HG02938 (cell line): Measurements from ENCODE around the gene DHDDS.
"Not testable (repeated sequence)": the region's sequence is repeated elsewhere in the genome, so short reads cannot be mapped to it uniquely, and the experiment has no call there.

Source experiments
- ATAC-seq: cut with Tn5 transposase; IDR thresholded peaks from one replicate; pipeline ENCODE4 v1.9.1; 2021; ENCODE audit warnings: mild to moderate bottlenecking, moderate library complexity; ENCODE audit not compliant: unreplicated experiment

The DHDDS gene

DNA sequence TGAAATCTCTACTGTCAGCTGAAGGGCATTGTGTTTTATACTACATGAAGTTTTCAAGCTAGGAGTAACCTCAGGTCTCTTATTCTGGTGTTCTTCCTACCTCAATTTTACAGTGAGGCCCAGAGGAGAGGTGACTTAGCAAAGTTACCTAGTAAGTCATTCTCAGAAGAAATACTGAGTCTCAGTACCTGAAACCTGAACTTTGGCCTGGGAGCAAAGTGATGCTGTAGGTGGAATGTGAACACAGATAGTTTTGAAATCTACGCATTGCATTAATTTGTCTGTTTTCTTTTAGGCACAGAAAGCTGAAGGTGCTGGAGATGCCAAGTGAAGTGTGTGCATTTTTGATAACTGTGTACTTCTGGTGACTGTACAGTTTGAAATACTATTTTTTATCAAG, 42.7 kb downstream of the DHDDS start:
- no peak for ATAC-seq

DNA sequence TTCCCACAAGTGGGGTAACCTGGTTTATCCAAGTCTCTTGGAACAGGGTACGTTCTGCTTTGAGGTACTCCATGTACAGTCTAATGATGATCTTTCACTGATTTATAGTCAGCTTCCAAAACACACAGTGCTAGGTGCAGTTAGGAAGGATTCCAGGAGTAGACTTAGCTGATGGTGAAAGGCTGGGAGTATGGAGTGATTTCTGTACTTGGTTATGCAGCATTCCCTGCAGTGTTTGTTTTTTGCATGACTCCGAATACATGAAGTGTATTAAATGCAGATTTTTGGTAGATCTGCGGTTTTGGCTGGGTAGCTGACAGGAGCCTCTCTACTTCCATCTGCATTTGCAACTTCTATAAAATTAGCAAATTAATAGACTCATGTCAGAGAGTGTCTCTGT, 43.9 kb downstream of the DHDDS start:
- no peak for ATAC-seq

DNA sequence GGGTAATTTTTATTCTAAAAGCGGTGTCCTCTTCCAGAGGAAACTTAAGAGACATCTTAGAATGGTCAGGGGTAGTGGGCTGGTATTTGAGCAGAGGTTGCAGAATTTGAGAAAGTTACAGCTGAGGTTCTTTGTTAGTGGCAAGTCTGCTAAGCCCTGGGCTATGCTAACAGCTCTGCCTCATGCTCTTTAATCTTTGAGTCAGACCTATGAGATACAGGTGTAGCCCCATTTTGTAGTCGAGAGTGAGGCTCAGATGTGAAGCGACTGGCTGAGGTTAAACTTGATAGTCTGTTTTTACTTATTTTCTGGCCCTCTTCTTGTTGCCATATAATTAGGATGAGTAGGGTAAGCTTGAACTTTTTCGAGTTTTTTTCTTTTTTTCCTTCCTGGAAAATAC, 44.8 kb downstream of the DHDDS start:
- ATAC-seq = no peak

- no peak for ATAC-seq
Measured at GRCh38 chr1:26477446-26478152, 45.5 kb downstream of the DHDDS start.

GRCh38 chr1:26478159-26478558, 46.0 kb downstream of the DHDDS start:
- ATAC-seq = no peak

GRCh38 chr1:26478988-26479387, 46.9 kb downstream of the DHDDS start:
- ATAC-seq = no peak

GRCh38 chr1:26482921-26483320, 50.8 kb downstream of the DHDDS start:
- no peak for ATAC-seq

GRCh38 chr1:26483980-26484379, 51.9 kb downstream of the DHDDS start:
- no peak for ATAC-seq

GRCh38 chr1:26490155-26490554, 58.0 kb downstream of the DHDDS start:
- no peak for ATAC-seq

DNA sequence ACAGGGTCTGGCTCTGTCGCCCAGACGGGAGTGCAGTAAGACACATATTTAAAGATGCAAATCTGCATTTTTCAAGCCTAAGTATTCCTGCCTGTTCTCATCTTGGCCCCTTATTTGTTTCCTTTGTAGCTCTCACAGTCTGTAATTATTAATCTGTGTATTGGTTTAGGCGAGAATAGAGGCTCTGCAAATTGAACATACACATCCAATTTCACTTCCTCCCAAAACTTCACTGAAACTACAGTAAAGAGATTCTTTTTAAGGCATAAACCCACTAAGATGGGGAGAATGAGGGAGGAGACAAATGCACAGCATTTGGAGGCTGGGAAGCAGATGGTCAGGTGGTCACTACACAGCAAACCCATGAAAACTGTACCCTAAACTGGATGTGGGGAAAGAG, 61.1 kb downstream of the DHDDS start:
- no peak for ATAC-seq

DNA sequence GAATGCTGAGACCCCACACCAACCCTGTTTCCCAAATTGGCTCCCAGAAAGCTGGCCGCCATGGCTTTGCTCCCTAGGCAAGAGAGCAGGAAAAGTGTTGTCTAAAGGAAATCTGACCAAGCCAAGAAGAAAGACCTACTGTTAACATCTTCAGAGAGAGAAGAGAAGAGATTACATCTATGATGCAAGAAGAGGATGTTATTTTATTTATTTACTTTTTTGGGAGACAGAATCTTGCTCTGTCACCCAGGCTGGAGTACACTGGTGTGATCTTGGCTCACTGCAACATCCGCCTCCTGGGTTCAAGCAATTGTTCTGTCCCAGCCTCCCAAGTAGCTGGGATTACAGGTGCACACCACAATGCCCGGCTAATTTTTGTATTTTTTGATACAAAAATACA, 61.8 kb downstream of the DHDDS start:
- ATAC-seq = no peak

DNA sequence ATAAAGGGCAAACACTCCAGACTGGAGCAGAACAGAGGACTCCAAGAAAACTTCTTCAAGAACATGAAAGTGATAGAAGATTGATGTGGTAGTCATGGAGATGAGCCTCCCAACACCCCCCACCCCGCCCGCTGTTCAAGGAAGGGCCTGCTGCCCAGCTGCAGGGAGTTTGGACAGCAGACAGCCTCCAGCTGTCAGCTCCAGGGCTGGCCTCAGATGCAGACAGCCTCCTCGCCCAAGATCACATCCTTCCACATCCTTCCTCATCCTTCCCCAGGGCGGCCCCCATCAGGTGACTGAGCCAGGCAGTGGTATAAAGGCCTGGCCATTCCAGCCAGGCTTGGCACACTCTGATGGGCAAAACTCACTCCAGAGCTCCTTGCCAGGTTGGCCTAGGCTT, 64.7 kb downstream of the DHDDS start:
- ATAC-seq = no peak

- ATAC-seq = no peak
Measured at GRCh38 chr1:26498894-26499293, 66.8 kb downstream of the DHDDS start.

DNA sequence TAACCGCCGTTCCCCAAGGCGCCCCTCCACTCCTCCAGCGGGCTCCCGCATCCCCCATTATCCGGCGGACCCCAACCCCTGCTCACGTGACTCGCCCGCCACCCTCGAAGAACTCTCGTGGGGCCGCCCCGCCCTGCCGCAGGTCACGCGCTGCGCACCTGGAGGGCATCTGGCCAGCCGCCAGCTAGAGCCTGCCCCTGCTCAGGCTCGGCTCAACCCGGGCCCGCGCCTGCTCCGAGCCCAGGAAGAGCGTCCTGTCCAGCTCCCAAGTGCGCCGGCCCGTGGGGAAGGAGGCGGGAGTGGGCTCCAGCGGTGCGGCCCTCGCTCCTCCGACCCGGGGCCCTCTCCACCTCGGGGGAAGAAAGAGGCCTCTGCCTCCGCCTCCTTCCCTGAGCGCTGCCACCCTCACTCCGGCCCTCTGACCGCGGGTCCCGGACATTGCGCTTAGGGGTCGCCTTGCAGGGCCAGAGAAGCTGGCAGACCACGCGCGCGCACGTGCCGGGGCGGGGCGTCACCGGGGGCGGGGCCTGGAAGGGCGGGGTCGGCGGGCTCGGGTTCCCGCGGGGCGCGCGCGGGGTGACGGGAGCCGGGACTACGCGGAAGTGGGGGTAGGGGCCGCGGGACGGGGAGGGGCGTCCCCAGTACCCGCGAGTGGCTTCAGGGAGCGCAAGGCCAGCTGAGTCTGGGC, 68.5 kb downstream of the DHDDS start:
- ATAC-seq = peak; percentile 53

DNA sequence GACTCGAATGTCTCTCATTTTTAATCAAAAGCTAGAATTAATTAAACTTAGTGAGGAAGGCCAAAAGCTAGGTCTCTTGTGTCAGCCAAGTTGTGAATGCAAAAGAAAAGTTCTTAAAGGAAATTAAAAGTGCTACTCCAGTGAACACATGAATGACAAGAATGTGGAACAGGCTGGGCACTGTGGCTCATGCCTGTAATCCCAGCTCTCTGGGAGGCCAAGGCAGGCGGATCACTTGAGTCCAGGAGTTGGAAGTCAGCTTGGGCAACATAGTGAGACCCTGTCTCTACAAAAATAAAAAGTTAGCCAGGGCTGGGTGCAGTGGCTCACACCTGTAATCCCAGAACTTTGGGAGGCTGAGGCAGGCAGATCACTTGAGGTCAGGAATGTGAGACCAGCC, 78.6 kb downstream of the DHDDS start:
- ATAC-seq = not testable (repeated sequence)

GRCh38 chr1:26515836-26516235, 83.7 kb downstream of the DHDDS start:
- ATAC-seq = not testable (repeated sequence)

- no peak for ATAC-seq
Measured at GRCh38 chr1:26516987-26517765, 85.1 kb downstream of the DHDDS start.

DNA sequence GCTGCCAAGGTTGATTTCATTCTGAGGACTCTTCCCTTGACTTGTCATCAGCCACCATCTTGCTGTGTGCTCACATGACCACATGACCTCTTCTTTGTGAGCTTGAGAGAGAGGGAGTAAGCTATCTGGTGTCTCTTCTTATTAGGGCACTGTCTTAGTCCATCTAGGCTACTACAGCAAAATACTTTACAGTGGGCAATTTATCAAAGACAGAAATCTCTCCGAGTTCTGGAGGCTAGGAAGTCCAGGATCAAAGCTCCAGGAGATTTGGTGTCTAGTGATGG, 85.6 kb downstream of the DHDDS start:
- ATAC-seq = no peak

- ATAC-seq = no peak
Measured at GRCh38 chr1:26518355-26518754, 86.2 kb downstream of the DHDDS start.

GRCh38 chr1:26520339-26520738, 88.2 kb downstream of the DHDDS start:
- ATAC-seq = no peak
